Activated CD4-positive, alpha-beta T cell treated with anti-CD3 and anti-CD28 coated beads for 36 hours (primary cell): ENCODE results near the gene SSNA1. TPM values are rescaled to one million over a fixed set of nuclear protein-coding genes. Genes with fewer than 3 reads are reported as not detected.
A peak's percentile ranks its signal among the peaks of the same experiment; 100 is the strongest.

Source experiments
- ATAC-seq: fragments of 200-7000 bp; cut with Tn5 transposase; one replicate; pipeline ENCODE4 v1.10.0; 2021; ENCODE audit warnings: mild to moderate bottlenecking, moderate library complexity
- CTCF ChIA-PET: fragments of 350-600 bp; sonication (Branson Sonifier 250); formaldehyde crosslinking; loops from one replicate; lab custom pipeline; 2021; ENCODE audit warnings: antibody characterized with exemption; lab: Charles Lee
- POLR2A ChIA-PET: fragments of 350-600 bp; sonication (Branson Sonifier 250); formaldehyde crosslinking; loops from one replicate; lab custom pipeline; 2021; ENCODE audit warnings: antibody characterized with exemption, inconsistent platforms; lab: Charles Lee
- DNase-seq: peaks from one replicate; pipeline ENCODE4 v3.0.0-alpha.2; 2020
- H3K27ac Mint-ChIP-seq: one replicate; pipeline ENCODE4 v1.8.0; 2021; ENCODE audit warnings: mixed read lengths
- H3K27me3 Mint-ChIP-seq: one replicate; pipeline ENCODE4 v1.8.0; 2021; ENCODE audit warnings: mixed read lengths
- H3K36me3 Mint-ChIP-seq: one replicate; pipeline ENCODE4 v1.8.0; 2021; ENCODE audit warnings: low read depth, mixed read lengths
- H3K4me1 Mint-ChIP-seq: one replicate; pipeline ENCODE4 v1.8.0; 2021; ENCODE audit warnings: mixed read lengths
- H3K4me3 Mint-ChIP-seq: one replicate; pipeline ENCODE4 v1.8.0; 2021; ENCODE audit warnings: mild to moderate bottlenecking, moderate library complexity, mixed read lengths
- H3K9me3 Mint-ChIP-seq: one replicate; pipeline ENCODE4 v1.8.0; 2021; ENCODE audit warnings: low read depth, mixed read lengths
- intact Hi-C, 2 experiments: fragments of 100-400 bp; cut with DNase I in 1 of 2; cut with micrococcal nuclease in 1 of 2; formaldehyde crosslinking; loops; one replicate each; pipeline versions ENCODE4 v1.14.2 to v1.15.1; 2022 to 2024; cut with DNase I, micrococcal nuclease
- total RNA-seq, 2 experiments: library from RNA; stranded (reverse); gene quantifications; one replicate each; pipeline ENCODE4 v1.2.3, GENCODE V29; 2021

SSNA1 gene
- total RNA-seq, 2 experiments from 2014 or later = 53.6 to 58.6 TPM

GRCh38 chr9:137164370-137165249, 23.9 kb upstream of the SSNA1 start:
- CTCF ChIA-PET = no interaction called here
- DNase-seq (no peak), ATAC-seq (no peak)
- H3K27ac Mint-ChIP-seq = no peak overlapping the region
- H3K9me3 Mint-ChIP-seq = no peaks in the 10 kb centered on the region
- no peak overlapping the region for H3K4me3 Mint-ChIP-seq
- intact Hi-C loops = no loop called here
- no peaks in the 10 kb centered on the region for H3K4me1 Mint-ChIP-seq
- peaks cover 28% of the 10 kb centered on the region for H3K27me3 Mint-ChIP-seq
- H3K36me3 Mint-ChIP-seq = no peaks in the 10 kb centered on the region
- POLR2A ChIA-PET = no interaction called here

DNA sequence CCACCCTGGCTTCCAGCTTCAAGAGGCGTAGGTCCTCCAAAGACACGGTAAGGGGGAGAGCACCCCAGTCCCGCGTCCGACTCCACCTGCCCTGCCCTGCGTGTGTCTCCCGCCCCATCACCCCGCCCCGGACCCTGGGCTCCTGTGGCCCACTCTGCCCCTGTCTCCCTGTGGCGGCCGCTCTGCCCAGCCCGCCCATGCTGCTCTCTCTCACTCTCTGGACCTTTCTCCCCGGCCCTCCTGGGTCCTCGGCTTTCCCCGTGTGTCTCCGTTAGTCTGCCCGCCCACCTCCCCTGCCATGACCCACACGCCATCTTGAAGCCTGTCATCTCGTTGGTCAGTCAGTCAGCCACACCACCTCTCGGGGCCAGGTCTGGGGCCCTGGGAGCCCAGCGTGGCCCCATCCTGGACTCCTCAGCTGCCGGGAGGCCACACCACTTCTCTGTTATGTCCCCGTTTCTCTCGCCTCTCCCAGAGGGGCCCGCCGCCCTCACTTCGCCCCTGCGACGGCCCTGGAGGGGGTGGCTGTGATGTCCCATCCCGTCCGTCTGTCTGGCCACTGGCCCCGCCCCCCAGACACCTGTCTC, 23.1 kb upstream of the SSNA1 start:
- POLR2A ChIA-PET = no interaction called here

DNA sequence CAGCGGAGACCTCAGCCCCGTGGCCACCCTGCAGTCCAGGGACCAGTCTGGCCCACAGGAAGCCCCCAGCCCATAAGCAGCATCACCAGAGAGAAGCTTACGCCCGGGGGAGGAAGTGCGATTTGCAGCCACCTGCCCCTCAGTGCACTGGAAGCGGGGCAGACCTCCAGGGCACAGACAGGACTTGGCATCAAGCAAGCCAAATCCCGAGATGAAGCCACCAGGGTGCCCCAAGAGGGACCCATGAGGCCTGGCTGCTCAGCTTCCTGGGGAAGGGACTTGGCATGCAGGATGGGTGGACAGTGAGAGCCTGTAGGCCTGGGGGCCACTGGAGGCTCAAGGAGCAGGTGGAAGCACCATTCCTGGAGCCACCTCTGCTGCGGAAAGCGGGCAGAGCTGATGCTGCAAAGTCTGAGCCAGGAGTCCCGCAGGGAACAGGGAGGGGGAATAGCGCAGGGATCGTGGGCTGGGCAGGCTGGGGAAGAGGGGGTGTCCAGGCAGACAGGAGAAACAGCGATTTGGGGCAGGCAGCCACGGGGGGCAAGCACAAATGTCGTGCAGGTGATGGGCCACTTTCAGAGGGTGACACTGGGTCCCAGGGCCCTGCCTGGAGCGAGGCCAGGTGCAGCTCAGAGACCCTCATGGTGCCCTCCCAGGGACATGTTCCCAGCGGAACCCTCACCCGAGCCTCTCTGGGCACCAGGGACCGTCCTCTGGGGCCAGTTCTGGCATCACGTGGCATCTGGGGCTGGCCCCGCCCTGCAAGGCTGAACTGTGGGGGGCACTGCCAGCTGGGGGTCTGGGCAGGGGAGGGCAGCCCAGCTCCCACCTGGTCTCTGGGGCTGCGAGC, 21.9 kb upstream of the SSNA1 start:
- Mint-ChIP-seq H3K27ac (no peak overlapping the region), H3K27me3 (peaks cover 32% of the 10 kb centered on the region), H3K36me3 (no peaks in the 10 kb centered on the region), H3K4me1 (no peaks in the 10 kb centered on the region), H3K4me3 (no peak overlapping the region), H3K9me3 (no peaks in the 10 kb centered on the region)
- ChIA-PET POLR2A (no interaction called here), CTCF (interaction anchor here (0.7 to 1.1 kb wide), 2 partner anchors 60 to 70 kb away, joined by 3 to 4 read pairs; no protein-coding TSS in a partner anchor)
- ATAC-seq = no peak
- intact Hi-C loops = no loop called here
- DNase-seq = no peak

More for the DNA sequence above, 23.1 kb upstream of the SSNA1 start:
- H3K36me3 Mint-ChIP-seq = no peaks in the 10 kb centered on the region
- CTCF ChIA-PET = no interaction called here
- DNase-seq (no peak), ATAC-seq (no peak)
- H3K9me3 Mint-ChIP-seq = no peaks in the 10 kb centered on the region
- intact Hi-C loops = no loop called here
- no peak overlapping the region for H3K4me3 Mint-ChIP-seq
- H3K4me1 Mint-ChIP-seq = no peaks in the 10 kb centered on the region
- H3K27me3 Mint-ChIP-seq = peaks cover 29% of the 10 kb centered on the region
- H3K27ac Mint-ChIP-seq = no peak overlapping the region

DNA sequence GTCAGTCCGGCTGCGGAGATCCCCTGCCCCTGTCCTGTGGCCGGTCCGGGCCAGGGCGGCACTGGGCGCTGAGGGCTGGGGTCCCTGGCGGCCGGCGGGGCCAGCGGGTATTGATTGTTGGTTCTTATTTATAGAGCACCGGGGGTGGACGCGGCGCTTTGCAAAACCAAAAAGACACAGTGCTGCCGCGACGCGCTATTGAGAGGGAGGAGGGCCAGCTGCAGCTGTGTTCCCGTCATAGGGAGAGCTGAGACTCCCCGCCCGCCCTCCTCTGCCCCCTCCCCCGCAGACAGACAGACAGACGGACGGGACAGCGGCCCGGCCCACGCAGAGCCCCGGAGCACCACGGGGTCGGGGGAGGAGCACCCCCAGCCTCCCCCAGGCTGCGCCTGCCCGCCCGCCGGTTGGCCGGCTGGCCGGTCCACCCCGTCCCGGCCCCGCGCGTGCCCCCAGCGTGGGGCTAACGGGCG, 21.2 kb upstream of the SSNA1 start:
- CTCF ChIA-PET = no interaction called here
- no peak for DNase-seq
- H3K36me3 Mint-ChIP-seq = no peaks in the 10 kb centered on the region
- H3K27me3 Mint-ChIP-seq = peaks cover 29% of the 10 kb centered on the region
- POLR2A ChIA-PET = no interaction called here
- H3K4me1 Mint-ChIP-seq = no peaks in the 10 kb centered on the region
- H3K4me3 Mint-ChIP-seq = no peak overlapping the region
- no peak overlapping the region for H3K27ac Mint-ChIP-seq
- ATAC-seq = no peak
- intact Hi-C loops = no loop called here
- H3K9me3 Mint-ChIP-seq = no peaks in the 10 kb centered on the region

DNA sequence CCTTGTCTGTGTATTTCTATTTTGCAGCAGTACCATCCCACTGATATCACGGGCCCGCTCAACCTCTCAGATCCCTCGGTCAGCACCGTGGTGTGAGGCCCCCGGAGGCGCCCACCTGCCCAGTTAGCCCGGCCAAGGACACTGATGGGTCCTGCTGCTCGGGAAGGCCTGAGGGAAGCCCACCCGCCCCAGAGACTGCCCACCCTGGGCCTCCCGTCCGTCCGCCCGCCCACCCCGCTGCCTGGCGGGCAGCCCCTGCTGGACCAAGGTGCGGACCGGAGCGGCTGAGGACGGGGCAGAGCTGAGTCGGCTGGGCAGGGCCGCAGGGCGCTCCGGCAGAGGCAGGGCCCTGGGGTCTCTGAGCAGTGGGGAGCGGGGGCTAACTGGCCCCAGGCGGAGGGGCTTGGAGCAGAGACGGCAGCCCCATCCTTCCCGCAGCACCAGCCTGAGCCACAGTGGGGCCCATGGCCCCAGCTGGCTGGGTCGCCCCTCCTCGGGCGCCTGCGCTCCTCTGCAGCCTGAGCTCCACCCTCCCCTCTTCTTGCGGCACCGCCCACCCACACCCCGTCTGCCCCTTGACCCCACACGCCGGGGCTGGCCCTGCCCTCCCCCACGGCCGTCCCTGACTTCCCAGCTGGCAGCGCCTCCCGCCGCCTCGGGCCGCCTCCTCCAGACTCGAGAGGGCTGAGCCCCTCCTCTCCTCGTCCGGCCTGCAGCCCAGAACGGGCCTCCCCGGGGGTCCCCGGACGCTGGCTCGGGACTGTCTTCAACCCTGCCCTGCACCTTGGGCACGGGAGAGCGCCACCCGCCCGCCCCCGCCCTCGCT, 20.5 kb upstream of the SSNA1 start:
- Mint-ChIP-seq H3K4me1 (no peaks in the 10 kb centered on the region), H3K9me3 (no peaks in the 10 kb centered on the region), H3K36me3 (no peaks in the 10 kb centered on the region), H3K27ac (no peak overlapping the region), H3K4me3 (no peak overlapping the region), H3K27me3 (peaks cover 27% of the 10 kb centered on the region)
- DNase-seq (peak; percentile 34), ATAC-seq (peak; percentile 20)
- POLR2A ChIA-PET = no interaction called here
- CTCF ChIA-PET = interaction anchor here (0.6 to 0.7 kb wide), 2 partner anchors 121 to 640 kb away, joined by 3 to 4 read pairs; no protein-coding TSS in a partner anchor
- intact Hi-C loops = no loop called here

- H3K4me1 Mint-ChIP-seq = no peaks in the 10 kb centered on the region
- ChIA-PET POLR2A (no interaction called here), CTCF (interaction anchor here (0.6 to 0.7 kb wide), 2 partner anchors 122 to 641 kb away, joined by 3 to 4 read pairs; no protein-coding TSS in a partner anchor)
- intact Hi-C loops = no loop called here
- no peak overlapping the region for H3K27ac Mint-ChIP-seq
- no peaks in the 10 kb centered on the region for H3K36me3 Mint-ChIP-seq
- H3K4me3 Mint-ChIP-seq = peak overlapping the region; percentile 44
- H3K9me3 Mint-ChIP-seq = no peaks in the 10 kb centered on the region
- DNase-seq (peak; percentile 37), ATAC-seq (peak; percentile 7)
- peaks cover 28% of the 10 kb centered on the region for H3K27me3 Mint-ChIP-seq
Observed at GRCh38 chr9:137168573-137168903, 19.9 kb upstream of the SSNA1 start.

- Mint-ChIP-seq H3K27me3 (peaks cover 26% of the 10 kb centered on the region), H3K27ac (no peak overlapping the region), H3K4me3 (peak overlapping the region; percentile 44), H3K36me3 (no peaks in the 10 kb centered on the region), H3K4me1 (no peaks in the 10 kb centered on the region), H3K9me3 (no peaks in the 10 kb centered on the region)
- DNase-seq = peak; percentile 39
- POLR2A ChIA-PET = no interaction called here
- intact Hi-C loops = no loop called here
- peak; percentile 42 for ATAC-seq
- CTCF ChIA-PET = interaction anchor here (0.7 kb wide), 1 partner anchor 122 kb away, joined by 3 read pairs; no protein-coding TSS in a partner anchor
Observed at GRCh38 chr9:137168904-137169856, 19.3 kb upstream of the SSNA1 start.

DNA sequence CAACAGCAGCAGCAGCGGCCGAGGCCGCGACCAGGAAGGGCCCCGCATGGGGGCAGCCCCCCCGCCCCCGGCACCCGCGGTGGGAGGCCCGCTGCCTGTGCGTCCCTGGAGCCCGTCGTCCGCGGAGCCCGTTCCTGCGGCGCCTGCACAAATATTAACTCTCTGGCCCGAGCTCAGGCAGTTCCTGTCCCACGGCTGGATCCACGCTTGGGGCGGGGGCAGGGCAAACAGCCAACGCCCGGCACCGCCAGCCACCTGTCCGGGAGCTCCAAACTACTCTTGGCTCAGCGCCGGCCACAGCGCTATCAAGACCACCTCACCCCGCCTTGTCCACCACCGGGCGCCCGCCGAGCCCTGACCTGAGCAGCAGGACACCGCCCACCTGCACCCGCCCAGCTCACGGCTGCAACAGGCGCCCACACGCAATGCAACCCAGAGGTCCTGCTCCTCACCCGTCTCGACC, 18.5 kb upstream of the SSNA1 start, which contains the start of gene LRRC26:
LRRC26 (minus strand) TSS at position 156 of the 463 bp plus-strand sequence; CDS start at position 48, 108 bp downstream.
- Mint-ChIP-seq H3K36me3 (no peaks in the 10 kb centered on the region), H3K27ac (no peak within 1 kb of the TSS), H3K9me3 (no peaks in the 10 kb centered on the region), H3K4me3 (peak within 1 kb of the TSS; percentile 44), H3K4me1 (no peaks in the 10 kb centered on the region), H3K27me3 (peaks cover 23% of the 10 kb centered on the region)
- intact Hi-C loops = no loop called here
- POLR2A ChIA-PET = no interaction called here
- DNase-seq (no peak), ATAC-seq (no peak)
- CTCF ChIA-PET = no interaction called here

GRCh38 chr9:137170486-137171148, 17.9 kb upstream of the SSNA1 start:
- CTCF ChIA-PET = no interaction called here
- Mint-ChIP-seq H3K36me3 (no peaks in the 10 kb centered on the region), H3K27ac (no peak overlapping the region), H3K4me3 (no peak overlapping the region), H3K4me1 (no peaks in the 10 kb centered on the region), H3K27me3 (peaks cover 19% of the 10 kb centered on the region), H3K9me3 (no peaks in the 10 kb centered on the region)
- intact Hi-C loops = no loop called here
- no peak for DNase-seq
- ATAC-seq = no peak
- POLR2A ChIA-PET = no interaction called here
